SU-DHL-6 (cell line): Measurements from ENCODE around the gene NFATC1.

ENCODE experiments used
- H2AFZ ChIP-seq: fragments of 200-600 bp; sonication (generic); 2 replicates; pipeline ENCODE4 v1.6.1; 2014; ENCODE audit warnings: low read depth, mild to moderate bottlenecking, moderate library complexity, mixed read lengths, antibody characterized with exemption, low read length; ENCODE audit not compliant: severe bottlenecking
- H3F3A ChIP-seq: fragments of 200-600 bp; shearing (Covaris generic); 2 replicates; pipeline ENCODE4 v1.6.0; 2016; ENCODE audit warnings: antibody characterized with exemption, mild to moderate bottlenecking; ENCODE audit not compliant: insufficient read depth
- H3K27ac ChIP-seq: fragments of 200-600 bp; sonication (generic); 2 replicates; pipeline ENCODE4 v1.5.1; 2016; ENCODE audit warnings: low read depth, mild to moderate bottlenecking, low read length, moderate library complexity, mixed read lengths
- H3K27me3 ChIP-seq: fragments of 200-600 bp; sonication (generic), shearing (Covaris generic); 2 replicates; pipeline ENCODE4 v1.6.0; 2014; ENCODE audit warnings: mild to moderate bottlenecking, low read length
- H3K36me3 ChIP-seq: fragments of 200-600 bp; sonication (generic); 2 replicates; pipeline ENCODE4 v1.6.1; 2014; ENCODE audit warnings: mild to moderate bottlenecking, low read length, mixed read lengths
- H3K4me2 ChIP-seq: fragments of 300-600, 200-600 bp; shearing (Covaris generic), sonication (generic); 2 replicates; pipeline ENCODE4 v1.6.0; 2014; ENCODE audit warnings: low read length, low read depth, mild to moderate bottlenecking; ENCODE audit not compliant: poor library complexity, severe bottlenecking
- H3K4me3 ChIP-seq: fragments of 200-600 bp; sonication (generic); 2 replicates; pipeline ENCODE4 v1.5.1; 2014; ENCODE audit warnings: antibody characterized with exemption, low read length, mild to moderate bottlenecking, mixed read lengths; ENCODE audit not compliant: insufficient read depth, poor library complexity, severe bottlenecking
- H3K79me2 ChIP-seq: fragments of 200-600 bp; sonication (generic); 2 replicates; pipeline ENCODE4 v1.6.1; 2014; ENCODE audit warnings: mild to moderate bottlenecking, low read length, moderate library complexity; ENCODE audit not compliant: insufficient read depth
- H3K9ac ChIP-seq: fragments of 200-600 bp; sonication (generic); 2 replicates; pipeline ENCODE4 v1.7.0; 2014; ENCODE audit warnings: mild to moderate bottlenecking, low read length
- H3K9me2 ChIP-seq: fragments of 200-600 bp; sonication (generic); replicated peaks from 2 replicates; pipeline ENCODE4 v1.6.1; 2014; ENCODE audit warnings: low read length; ENCODE audit not compliant: insufficient read depth
- H3K9me3 ChIP-seq: fragments of 200-600 bp; sonication (generic); 2 replicates; pipeline ENCODE4 v1.6.1; 2014; ENCODE audit warnings: low read length, mixed read lengths; ENCODE audit not compliant: insufficient read depth
- H4K20me1 ChIP-seq: fragments of 200-600 bp; sonication (generic); 2 replicates; pipeline ENCODE4 v1.6.1; 2014; ENCODE audit warnings: low read depth, mild to moderate bottlenecking, antibody characterized with exemption, low read length, moderate library complexity, mixed read lengths
- EZH2phosphoT487 ChIP-seq: fragments of 200-600 bp; sonication (generic), shearing (Covaris generic); conservative IDR thresholded peaks from 2 replicates; pipeline ENCODE4 v1.6.1; 2018; ENCODE audit warnings: mild to moderate bottlenecking, antibody characterized with exemption, low read length, moderate library complexity, mixed read lengths
- TF ChIP-seq, protein P1 (sequence below): fragments of 200-600 bp; sonication (generic); IDR thresholded peaks from one replicate; pipeline ENCODE4 v1.5.1; 2017; ENCODE audit warnings: antibody characterized with exemption, mild to moderate bottlenecking, low read length, moderate library complexity; ENCODE audit not compliant: insufficient read depth, poor library complexity, severe bottlenecking

The NFATC1 gene

DNA sequence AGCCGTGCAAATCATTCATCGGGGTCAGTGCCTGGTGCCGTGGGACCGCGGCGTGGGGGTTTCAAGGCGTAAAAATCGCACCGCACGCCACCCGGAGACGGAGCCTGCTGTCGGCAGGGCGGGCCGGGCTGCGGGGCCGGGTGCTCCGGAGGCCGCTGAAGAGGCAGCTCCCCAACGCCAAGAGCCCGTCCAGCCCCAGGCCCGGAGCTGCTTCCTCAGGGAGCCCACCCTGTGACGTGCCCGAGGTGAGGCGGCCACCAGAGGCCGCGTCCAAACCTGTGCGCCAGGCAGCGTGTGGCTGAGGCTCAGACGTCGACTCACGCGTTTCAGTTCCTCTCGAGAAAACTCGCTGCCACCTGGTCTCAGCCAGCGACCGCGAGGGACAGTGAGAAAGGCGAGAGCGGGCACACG lies 98.1 kb downstream of the NFATC1 start:
- Histone ChIP-seq H3K79me2 (no peaks in the 10 kb centered on the region), H3K36me3 (no peaks in the 10 kb centered on the region), H3K9me3 (no peaks in the 10 kb centered on the region), H3K4me3 (no peak overlapping the region), H3K9me2 (no peaks in the 10 kb centered on the region), H4K20me1 (no peaks in the 10 kb centered on the region), H3F3A (no peaks in the 10 kb centered on the region), H2AFZ (no peak overlapping the region), H3K9ac (no peak overlapping the region), H3K27me3 (no peaks in the 10 kb centered on the region), H3K4me2 (no peak overlapping the region), H3K27ac (no peak overlapping the region)
- TF ChIP-seq, protein P1, sequence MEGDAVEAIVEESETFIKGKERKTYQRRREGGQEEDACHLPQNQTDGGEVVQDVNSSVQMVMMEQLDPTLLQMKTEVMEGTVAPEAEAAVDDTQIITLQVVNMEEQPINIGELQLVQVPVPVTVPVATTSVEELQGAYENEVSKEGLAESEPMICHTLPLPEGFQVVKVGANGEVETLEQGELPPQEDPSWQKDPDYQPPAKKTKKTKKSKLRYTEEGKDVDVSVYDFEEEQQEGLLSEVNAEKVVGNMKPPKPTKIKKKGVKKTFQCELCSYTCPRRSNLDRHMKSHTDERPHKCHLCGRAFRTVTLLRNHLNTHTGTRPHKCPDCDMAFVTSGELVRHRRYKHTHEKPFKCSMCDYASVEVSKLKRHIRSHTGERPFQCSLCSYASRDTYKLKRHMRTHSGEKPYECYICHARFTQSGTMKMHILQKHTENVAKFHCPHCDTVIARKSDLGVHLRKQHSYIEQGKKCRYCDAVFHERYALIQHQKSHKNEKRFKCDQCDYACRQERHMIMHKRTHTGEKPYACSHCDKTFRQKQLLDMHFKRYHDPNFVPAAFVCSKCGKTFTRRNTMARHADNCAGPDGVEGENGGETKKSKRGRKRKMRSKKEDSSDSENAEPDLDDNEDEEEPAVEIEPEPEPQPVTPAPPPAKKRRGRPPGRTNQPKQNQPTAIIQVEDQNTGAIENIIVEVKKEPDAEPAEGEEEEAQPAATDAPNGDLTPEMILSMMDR = no peak
- TF ChIP-seq EZH2phosphoT487 = no peak

DNA sequence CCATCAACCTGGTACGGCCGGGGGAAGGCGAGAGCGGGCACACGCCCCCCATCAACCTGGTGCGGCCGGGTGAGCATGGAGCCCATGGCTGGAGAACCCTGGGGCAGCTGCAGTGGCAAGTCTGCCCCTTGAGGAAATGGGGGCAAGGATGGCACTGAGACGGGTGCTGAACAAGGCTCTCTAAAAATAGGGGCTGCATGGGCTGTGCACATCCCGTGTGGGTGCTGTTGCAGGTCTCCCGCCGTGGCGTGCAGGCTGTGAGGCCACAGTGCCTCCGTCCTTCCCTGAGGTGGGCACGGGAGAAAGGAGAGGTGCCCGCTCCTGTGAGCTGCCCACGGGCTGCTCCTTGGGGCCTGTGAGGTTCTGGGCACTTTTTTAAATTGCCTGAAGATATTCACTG lies 99.2 kb downstream of the NFATC1 start:
- Histone ChIP-seq H4K20me1 (no peaks in the 10 kb centered on the region), H3K9me2 (no peaks in the 10 kb centered on the region), H3K4me2 (no peak overlapping the region), H3K27ac (no peak overlapping the region), H3K4me3 (no peak overlapping the region), H3K27me3 (no peaks in the 10 kb centered on the region), H3K9ac (no peak overlapping the region), H3F3A (no peaks in the 10 kb centered on the region), H3K36me3 (no peaks in the 10 kb centered on the region), H2AFZ (no peak overlapping the region), H3K79me2 (no peaks in the 10 kb centered on the region), H3K9me3 (no peaks in the 10 kb centered on the region)
- no peak for TF ChIP-seq EZH2phosphoT487

DNA sequence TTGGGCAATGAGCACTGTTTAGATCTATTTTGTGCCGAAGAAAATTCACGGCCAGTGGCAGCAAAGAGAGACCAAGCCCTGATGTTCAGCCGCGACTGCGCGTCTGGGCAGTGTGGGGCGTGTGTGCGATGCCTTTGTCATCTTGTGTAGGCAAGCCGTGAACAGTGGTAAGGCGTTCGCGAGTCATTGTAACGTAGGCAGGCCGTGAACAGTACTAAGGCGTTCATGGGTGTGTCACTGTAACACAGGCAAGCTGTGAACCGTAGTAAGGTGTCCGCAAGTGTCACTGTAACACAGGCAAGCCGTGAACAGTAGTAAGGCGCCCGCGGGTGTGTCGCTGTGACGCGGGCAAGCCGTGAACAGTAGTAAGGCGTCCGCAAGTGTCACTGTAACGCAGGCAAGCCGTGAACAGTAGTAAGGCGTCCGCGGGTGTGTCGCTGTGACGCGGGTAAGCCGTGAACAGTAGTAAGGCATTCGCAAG lies 99.9 kb downstream of the NFATC1 start:
- no peak overlapping the region for H3K9ac ChIP-seq
- H2AFZ ChIP-seq = no peak overlapping the region
- H3K79me2 ChIP-seq = no peaks in the 10 kb centered on the region
- TF ChIP-seq EZH2phosphoT487 = no peak
- TF ChIP-seq, protein P1 = no peak
- no peaks in the 10 kb centered on the region for H4K20me1 ChIP-seq
- H3K27me3 ChIP-seq = no peaks in the 10 kb centered on the region
- H3F3A ChIP-seq = no peaks in the 10 kb centered on the region
- no peak overlapping the region for H3K4me2 ChIP-seq
- no peaks in the 10 kb centered on the region for H3K9me3 ChIP-seq
- no peaks in the 10 kb centered on the region for H3K9me2 ChIP-seq
- H3K27ac ChIP-seq = no peak overlapping the region
- H3K4me3 ChIP-seq = no peak overlapping the region
- H3K36me3 ChIP-seq = no peaks in the 10 kb centered on the region

DNA sequence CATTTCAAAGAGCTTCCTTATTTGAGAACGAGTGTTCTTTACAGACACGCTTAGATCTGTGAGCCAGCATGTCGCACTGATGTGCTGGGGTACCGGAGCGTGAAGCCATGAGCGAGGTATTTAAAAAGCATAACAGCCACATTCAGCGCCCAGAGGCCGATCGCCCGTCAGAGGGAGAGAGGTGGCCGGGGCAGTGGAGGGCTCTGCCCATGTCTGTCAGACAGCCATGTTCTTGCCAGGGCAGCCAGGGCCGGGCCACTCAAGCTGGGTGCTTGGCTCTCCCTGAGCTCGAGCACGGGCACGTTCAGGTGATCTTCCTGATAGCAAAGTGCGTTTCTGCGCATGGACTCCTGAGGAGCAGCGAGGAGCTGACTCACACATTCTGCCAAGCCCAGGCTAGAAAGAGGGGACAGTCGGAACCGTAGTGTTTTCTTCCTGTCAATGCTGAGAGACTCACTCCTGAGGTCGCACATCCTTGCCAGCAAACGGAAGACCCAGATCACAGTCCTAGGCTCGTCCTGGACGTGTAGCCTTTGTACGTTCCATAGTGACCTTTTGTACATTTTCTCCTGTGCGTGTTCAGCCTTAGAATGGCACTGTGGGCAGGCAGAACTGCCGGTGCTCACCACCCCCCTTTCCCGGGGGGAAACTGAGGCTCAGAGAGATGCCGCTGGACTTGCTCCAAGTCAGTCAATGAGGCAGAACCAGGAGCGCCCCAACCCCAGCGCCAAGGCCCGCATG lies 100.7 kb downstream of the NFATC1 start:
- H3K79me2 ChIP-seq = no peaks in the 10 kb centered on the region
- H3K9me2 ChIP-seq = no peaks in the 10 kb centered on the region
- H3F3A ChIP-seq = no peaks in the 10 kb centered on the region
- H3K9me3 ChIP-seq = no peaks in the 10 kb centered on the region
- no peaks in the 10 kb centered on the region for H3K27me3 ChIP-seq
- no peaks in the 10 kb centered on the region for H3K36me3 ChIP-seq
- H3K4me2 ChIP-seq = no peak overlapping the region
- H3K4me3 ChIP-seq = no peak overlapping the region
- no peaks in the 10 kb centered on the region for H4K20me1 ChIP-seq
- TF ChIP-seq, protein P1 = no peak
- TF ChIP-seq EZH2phosphoT487 = no peak
- H3K9ac ChIP-seq = no peak overlapping the region
- no peak overlapping the region for H2AFZ ChIP-seq
- no peak overlapping the region for H3K27ac ChIP-seq
